HepG2 (cell line): ENCODE measurements around the gene CDC6. TPM values are rescaled to one million over a fixed set of nuclear protein-coding genes. Genes with fewer than 3 reads are reported as not detected.

Experiments
- KMT2A ChIP-seq: sonication (generic); formaldehyde crosslinking; IDR thresholded peaks from 2 replicates; pipeline ENCODE4 v1.4.0; 2020; ENCODE audit warnings: missing genetic modification reagents
- LCORL ChIP-seq, 2 experiments: fragments of 450-650 bp in 1 of 2; sonication (generic) in 1 of 2; formaldehyde crosslinking in 1 of 2; IDR thresholded peaks; 2 replicates each; pipeline versions ENCODE4 v1.5.0 to v1.6.1; 2017 to 2020; ENCODE audit warnings: antibody characterized with exemption in 1 of 2, missing genetic modification reagents in 1 of 2
- NFE2 ChIP-seq: sonication (generic); formaldehyde crosslinking; IDR thresholded peaks from 2 replicates; pipeline ENCODE4 v1.4.0; 2020; ENCODE audit warnings: missing genetic modification reagents
- PHF21A ChIP-seq: sonication (generic); formaldehyde crosslinking; IDR thresholded peaks from 2 replicates; pipeline ENCODE4 v1.5.0; 2020; ENCODE audit warnings: mild to moderate bottlenecking, missing genetic modification reagents
- PLSCR1 ChIP-seq: sonication (generic); formaldehyde crosslinking; IDR thresholded peaks from 2 replicates; pipeline ENCODE4 v1.5.0; 2020; ENCODE audit warnings: missing genetic modification reagents, mild to moderate bottlenecking, borderline replicate concordance
- RXRA ChIP-seq: sonication (generic); formaldehyde crosslinking; IDR thresholded peaks from 2 replicates; pipeline ENCODE4 v1.5.1; 2020; ENCODE audit warnings: missing genetic modification reagents
- THAP11 ChIP-seq: IDR thresholded peaks from 2 replicates; pipeline ENCODE4 v1.6.1; 2016; ENCODE audit warnings: missing biosample characterization, missing genetic modification reagents
- ZMAT3 ChIP-seq: sonication (generic); formaldehyde crosslinking; conservative IDR thresholded peaks from 2 replicates; pipeline ENCODE4 v1.7.0; 2021; ENCODE audit warnings: missing genetic modification reagents
- ZNF501 ChIP-seq: sonication (generic); formaldehyde crosslinking; IDR thresholded peaks from 2 replicates; pipeline ENCODE4 v1.5.1; 2020; ENCODE audit warnings: mild to moderate bottlenecking, moderate library complexity, missing genetic modification reagents
- ZNF513 ChIP-seq: sonication (generic); formaldehyde crosslinking; conservative IDR thresholded peaks from 2 replicates; pipeline ENCODE4 v1.5.0; 2020; ENCODE audit warnings: missing genetic modification reagents
- ZNF609 ChIP-seq: sonication (generic); formaldehyde crosslinking; IDR thresholded peaks from 2 replicates; pipeline ENCODE4 v1.4.0; 2020; ENCODE audit warnings: mild to moderate bottlenecking, missing genetic modification reagents, borderline replicate concordance
- ZNF687 ChIP-seq: sonication (generic); formaldehyde crosslinking; IDR thresholded peaks from 2 replicates; pipeline ENCODE4 v1.5.1; 2020; ENCODE audit warnings: mild to moderate bottlenecking, missing genetic modification reagents, moderate library complexity
- ZNF710 ChIP-seq: sonication (generic); formaldehyde crosslinking; IDR thresholded peaks from 2 replicates; pipeline ENCODE4 v1.5.0; 2020; ENCODE audit warnings: mild to moderate bottlenecking, missing genetic modification reagents, borderline replicate concordance
- ZNF782 ChIP-seq: sonication (generic); formaldehyde crosslinking; IDR thresholded peaks from 2 replicates; pipeline ENCODE4 v1.4.0; 2020; ENCODE audit warnings: missing genetic modification reagents, mild to moderate bottlenecking, borderline replicate concordance
- polyA plus RNA-seq, 8 experiments: library from polyadenylated mRNA; depleted of rRNA in 3 of 8; stranded (reverse) in 7 of 8; unstranded in 1 of 8; fragments of >200 nt; fragmentation: Illumina TruSeq in 4 of 8; extraction: Trizol in 4 of 8; gene quantifications; 2 replicates each; pipeline versions ENCODE4 v1.2.1 to v1.2.3, GENCODE V29; 2011 to 2016; ENCODE audit warnings: low read depth in 4 of 8, missing spikeins in 1 of 8, mixed read lengths in 1 of 8; ENCODE audit not compliant: insufficient read depth in 1 of 8
- total RNA-seq, 5 experiments: library from RNA; depleted of rRNA; stranded (reverse); fragments of >200 nt; fragmentation: Illumina TruSeq; extraction: Trizol; gene quantifications; 2 replicates each; pipeline ENCODE4 v1.2.3, GENCODE V29; 2016; ENCODE audit warnings: low read depth in 1 of 5

Gene CDC6
- total and polyA plus RNA-seq, 2 of the 13 experiments (the other 11 are each of a cell fraction or from before 2014, with no cell fraction given) = 17.4 to 114 TPM

- peak; percentile 40; the same call in 1 of the 2 replicates for TF ChIP-seq ZNF609 (CRISPR knock-in tag)
- TF ChIP-seq NFE2 (CRISPR knock-in tag) = no peak
- TF ChIP-seq ZNF501 (CRISPR knock-in tag) = no peak
- TF ChIP-seq ZNF513 (CRISPR knock-in tag) = no peak
- TF ChIP-seq KMT2A = no peak
- no peak for TF ChIP-seq THAP11 (CRISPR knock-in tag)
- TF ChIP-seq PHF21A (CRISPR knock-in tag) = peak; percentile 84
- no peak for TF ChIP-seq ZNF710 (CRISPR knock-in tag)
- no peak for TF ChIP-seq RXRA (CRISPR knock-in tag)
- TF ChIP-seq LCORL (IDR thresholded peaks at IDR 0.05) = no peak
- TF ChIP-seq LCORL (CRISPR knock-in tag; IDR thresholded peaks at IDR 0.05) = peak; percentile 58; the same call in 1 of the 2 replicates
- no peak for TF ChIP-seq ZMAT3
- no peak for TF ChIP-seq ZNF782 (CRISPR knock-in tag)
- TF ChIP-seq ZNF687 (CRISPR knock-in tag) = peak; percentile 88
- TF ChIP-seq PLSCR1 (CRISPR knock-in tag) = no peak
Measured at GRCh38 chr17:40331743-40332641, 44.3 kb downstream of the CDC6 start (continued).
